ENCODE measurements around the gene DAND5.

GRCh38 chr19:12992729-12993128 is 23.4 kb downstream of the DAND5 start:
- no peak for TF ChIP-seq CTCF (conservative IDR thresholded peaks at IDR 0.05; ENCODE audit: low read depth, low read length)
- TF ChIP-seq EZH2 (IDR thresholded peaks at IDR 0.05; ENCODE audit: borderline replicate concordance, low read depth, low read length, poor library complexity, severe bottlenecking) = no peak

All from A673 (cell line).